H9 (cell line): ENCODE data around the gene MZF1. TPM values are rescaled to one million over a fixed set of nuclear protein-coding genes. Genes with fewer than 3 reads are reported as not detected.

Experiments used
- DNase-seq: peaks from one replicate; pipeline ENCODE4 v3.0.0-alpha.2; 2017
- H2AFZ ChIP-seq: one replicate; pipeline ENCODE4 v1.6.1; 2013; ENCODE audit warnings: mild to moderate bottlenecking, low read length, control low read depth, moderate library complexity
- H2AK5ac ChIP-seq: 2 replicates; pipeline ENCODE4 v1.6.1; 2013; ENCODE audit warnings: low read length, control low read depth, mixed read lengths; ENCODE audit not compliant: insufficient read length
- H2BK120ac ChIP-seq: one replicate; pipeline ENCODE4 v1.6.1; 2013; ENCODE audit warnings: low read depth, mild to moderate bottlenecking, low read length, control low read depth, inconsistent platforms; ENCODE audit not compliant: poor library complexity, severe bottlenecking
- H2BK12ac ChIP-seq: 2 replicates; pipeline ENCODE4 v1.6.1; 2013; ENCODE audit warnings: low read length, control low read depth, mixed read lengths, low read depth; ENCODE audit not compliant: insufficient read length
- H2BK15ac ChIP-seq: 2 replicates; pipeline ENCODE4 v1.6.1; 2013; ENCODE audit warnings: low read depth, low read length, control low read depth
- H2BK20ac ChIP-seq: one replicate; pipeline ENCODE4 v1.6.1; 2013; ENCODE audit warnings: low read depth, mild to moderate bottlenecking, low read length, control low read depth, inconsistent platforms; ENCODE audit not compliant: poor library complexity, severe bottlenecking
- H2BK5ac ChIP-seq: 2 replicates; pipeline ENCODE4 v1.6.1; 2013; ENCODE audit warnings: low read length, control low read depth, mixed read lengths; ENCODE audit not compliant: insufficient read length
- H3K14ac ChIP-seq: 2 replicates; pipeline ENCODE4 v1.6.1; 2013; ENCODE audit warnings: low read length, control low read depth; ENCODE audit not compliant: insufficient read depth
- H3K18ac ChIP-seq: 2 replicates; pipeline ENCODE4 v1.6.1; 2013; ENCODE audit warnings: low read depth, mild to moderate bottlenecking, mixed read lengths, low read length, control low read depth; ENCODE audit not compliant: insufficient read length
- H3K23ac ChIP-seq: 2 replicates; pipeline ENCODE4 v1.6.1; 2013; ENCODE audit warnings: low read length, control low read depth, mixed read lengths, low read depth; ENCODE audit not compliant: insufficient read length
- H3K23me2 ChIP-seq: 2 replicates; pipeline ENCODE4 v1.6.1; 2013; ENCODE audit warnings: low read depth, mild to moderate bottlenecking, mixed read lengths, low read length, control low read depth; ENCODE audit not compliant: insufficient read length, poor library complexity, severe bottlenecking
- H3K27ac ChIP-seq: 2 replicates; pipeline ENCODE4 v1.5.1; 2013; ENCODE audit warnings: low read length, control low read depth, mixed read lengths, low read depth; ENCODE audit not compliant: insufficient read length
- H3K27me3 ChIP-seq: 2 replicates; pipeline ENCODE4 v1.6.1; 2013; ENCODE audit warnings: low read length, control low read depth, inconsistent platforms; ENCODE audit not compliant: insufficient read depth
- H3K4ac ChIP-seq: 2 replicates; pipeline ENCODE4 v1.6.1; 2013; ENCODE audit warnings: low read depth, mild to moderate bottlenecking, control low read depth, inconsistent platforms, low read length, moderate library complexity
- H3K4me1 ChIP-seq: 2 replicates; pipeline ENCODE4 v1.6.1; 2013; ENCODE audit warnings: low read length, control low read depth, inconsistent platforms; ENCODE audit not compliant: insufficient read depth
- H3K4me2 ChIP-seq: 2 replicates; pipeline ENCODE4 v1.6.1; 2013; ENCODE audit warnings: low read length, control low read depth, mixed read lengths; ENCODE audit not compliant: insufficient read length, insufficient read depth
- H3K56ac ChIP-seq: 2 replicates; pipeline ENCODE4 v1.6.1; 2013; ENCODE audit warnings: low read depth, mild to moderate bottlenecking, mixed read lengths, low read length, control low read depth; ENCODE audit not compliant: insufficient read length
- H3K79me1 ChIP-seq: 2 replicates; pipeline ENCODE4 v1.6.1; 2013; ENCODE audit warnings: low read depth, mild to moderate bottlenecking, moderate library complexity, low read length, control low read depth, inconsistent platforms; ENCODE audit not compliant: insufficient read depth, poor library complexity, severe bottlenecking
- H3K79me2 ChIP-seq: 2 replicates; pipeline ENCODE4 v1.6.1; 2013; ENCODE audit warnings: low read length, control low read depth, inconsistent platforms; ENCODE audit not compliant: insufficient read depth
- H3K9ac ChIP-seq: 2 replicates; pipeline ENCODE4 v1.6.1; 2013; ENCODE audit warnings: low read length, control low read depth, mixed read lengths; ENCODE audit not compliant: insufficient read length; ENCODE audit errors: extremely low read depth
- H3K9me3 ChIP-seq: one replicate; pipeline ENCODE4 v1.6.1; 2013; ENCODE audit warnings: low read depth, low read length, inconsistent platforms; ENCODE audit not compliant: control insufficient read depth
- H3T11ph ChIP-seq: one replicate; pipeline ENCODE4 v1.6.1; 2013; ENCODE audit warnings: mild to moderate bottlenecking, low read length, control low read depth, inconsistent platforms
- H4K20me1 ChIP-seq: one replicate; pipeline ENCODE4 v1.6.1; 2013; ENCODE audit not compliant: control insufficient read depth, insufficient read length, insufficient read depth
- H4K5ac ChIP-seq: 2 replicates; pipeline ENCODE4 v1.6.1; 2013; ENCODE audit warnings: low read depth, mild to moderate bottlenecking, mixed read lengths, low read length, control low read depth; ENCODE audit not compliant: insufficient read length
- H4K8ac ChIP-seq: replicated peaks from 2 replicates; pipeline ENCODE4 v1.6.1; 2013; ENCODE audit warnings: low read length, control low read depth, mixed read lengths, low read depth; ENCODE audit not compliant: insufficient read length
- H4K91ac ChIP-seq: 2 replicates; pipeline ENCODE4 v1.6.1; 2013; ENCODE audit warnings: low read depth, mild to moderate bottlenecking, moderate library complexity, mixed read lengths, low read length, control low read depth; ENCODE audit not compliant: insufficient read length
- H3K27ac Mint-ChIP-seq, 3 experiments: 2 replicates in 2 of 3; 3 replicates in 1 of 3; pipeline ENCODE4 v1.8.0; 2020 to 2021; ENCODE audit warnings: mixed read lengths in 3 of 3, mild to moderate bottlenecking in 1 of 3, moderate library complexity in 1 of 3
- H3K27me3 Mint-ChIP-seq: 2 replicates; pipeline ENCODE4 v1.8.0; 2021; ENCODE audit warnings: low read depth, mild to moderate bottlenecking, moderate library complexity, mixed read lengths
- H3K36me3 Mint-ChIP-seq, 3 experiments: 2 replicates in 2 of 3; 3 replicates in 1 of 3; pipeline ENCODE4 v1.8.0; 2020 to 2021; ENCODE audit warnings: low read depth in 3 of 3, mixed read lengths in 3 of 3; ENCODE audit not compliant: insufficient read depth in 1 of 3
- H3K4me1 Mint-ChIP-seq, 2 experiments: 2 replicates each; pipeline ENCODE4 v1.8.0; 2020; ENCODE audit warnings: mixed read lengths in 2 of 2
- H3K4me3 Mint-ChIP-seq, 2 experiments: 2 replicates in 1 of 2; 3 replicates in 1 of 2; pipeline ENCODE4 v1.8.0; 2020 to 2021; ENCODE audit warnings: mild to moderate bottlenecking in 2 of 2, mixed read lengths in 2 of 2, moderate library complexity in 1 of 2
- H3K9me3 Mint-ChIP-seq, 2 experiments: 2 replicates in 1 of 2; 3 replicates in 1 of 2; pipeline ENCODE4 v1.8.0; 2020; ENCODE audit warnings: mild to moderate bottlenecking in 2 of 2, mixed read lengths in 2 of 2, moderate library complexity in 1 of 2
- WGBS: extraction: QIAGEN DNeasy Blood & Tissue Kit; methylation state at CpG from one replicate; pipeline ENCODE4 v1.1.7; 2013; ENCODE audit warnings: missing lambda C conversion rate, low lambda C conversion rate, mixed read lengths; ENCODE audit not compliant: insufficient read length; ENCODE audit errors: extremely low coverage; 5-methylcytosine and 5-hydroxymethylcytosine counted together
- total RNA-seq: library from RNA; stranded (reverse); gene quantifications from 2 replicates; pipeline ENCODE4 v1.2.1, GENCODE V29; 2021
- TF ChIP-seq, protein P1 (sequence below): fragments of 200-600 bp; sonication (generic); conservative IDR thresholded peaks from 3 replicates; pipeline ENCODE4 v1.8.0; 2021; ENCODE audit warnings: antibody characterized with exemption, mild to moderate bottlenecking

The MZF1 gene
- total RNA-seq, 1 experiment from 2014 or later, result 23.6 TPM

DNA sequence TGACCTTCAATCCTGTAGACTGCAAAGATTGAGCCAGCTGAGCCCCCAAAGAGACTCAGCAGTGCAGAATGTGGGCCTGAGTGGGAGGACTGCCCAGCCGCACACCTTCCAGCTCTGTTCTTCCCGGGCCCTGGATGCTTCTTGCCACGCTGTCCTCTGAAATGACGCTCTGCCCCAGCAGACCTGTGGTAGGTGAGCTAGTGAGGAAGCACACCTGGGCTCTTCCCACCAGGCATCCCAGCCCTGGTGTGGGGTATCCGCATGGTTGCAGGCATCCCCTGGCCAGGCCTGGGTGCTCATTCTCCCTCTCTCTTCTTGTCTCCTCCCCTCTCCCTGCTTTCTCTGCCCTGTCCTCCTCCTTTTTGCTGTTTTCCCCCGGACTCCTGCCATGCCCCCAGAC, 9.8 kb upstream of the MZF1 start:
- Mint-ChIP-seq H3K36me3 (peaks cover 13 to 19% (median 14%) of the 10 kb centered on the region in 3 experiments), H3K27ac (no peak overlapping the region), H3K4me1 (peaks cover 6 to 9% of the 10 kb centered on the region in 2 experiments), H3K4me3 (no peak overlapping the region), H3K9me3 (no peaks in the 10 kb centered on the region), H3K27me3 (no peaks in the 10 kb centered on the region)
- Histone ChIP-seq H2AFZ (no peak overlapping the region), H4K8ac (no peak overlapping the region), H4K20me1 (no peaks in the 10 kb centered on the region), H4K5ac (no peak overlapping the region), H2BK5ac (no peak overlapping the region), H3K27me3 (no peaks in the 10 kb centered on the region), H3K4me2 (no peak overlapping the region), H4K91ac (no peak overlapping the region), H2BK20ac (no peak overlapping the region), H3K27ac (no peak overlapping the region), H3K23me2 (no peaks in the 10 kb centered on the region), H3K9ac (no peak overlapping the region), H3K9me3 (no peaks in the 10 kb centered on the region), H2BK120ac (no peak overlapping the region), H3K56ac (no peak overlapping the region), H3K23ac (no peak overlapping the region), H3K79me2 (no peaks in the 10 kb centered on the region), H3K79me1 (no peaks in the 10 kb centered on the region), H3K14ac (no peak overlapping the region), H3K18ac (no peak overlapping the region), H3K4ac (no peak overlapping the region), H3T11ph (no peak overlapping the region), H2BK15ac (no peak overlapping the region), H2BK12ac (no peak overlapping the region), H2AK5ac (no peak overlapping the region), H3K4me1 (no peaks in the 10 kb centered on the region)
- peak; percentile 17 for DNase-seq
- TF ChIP-seq, protein P1, sequence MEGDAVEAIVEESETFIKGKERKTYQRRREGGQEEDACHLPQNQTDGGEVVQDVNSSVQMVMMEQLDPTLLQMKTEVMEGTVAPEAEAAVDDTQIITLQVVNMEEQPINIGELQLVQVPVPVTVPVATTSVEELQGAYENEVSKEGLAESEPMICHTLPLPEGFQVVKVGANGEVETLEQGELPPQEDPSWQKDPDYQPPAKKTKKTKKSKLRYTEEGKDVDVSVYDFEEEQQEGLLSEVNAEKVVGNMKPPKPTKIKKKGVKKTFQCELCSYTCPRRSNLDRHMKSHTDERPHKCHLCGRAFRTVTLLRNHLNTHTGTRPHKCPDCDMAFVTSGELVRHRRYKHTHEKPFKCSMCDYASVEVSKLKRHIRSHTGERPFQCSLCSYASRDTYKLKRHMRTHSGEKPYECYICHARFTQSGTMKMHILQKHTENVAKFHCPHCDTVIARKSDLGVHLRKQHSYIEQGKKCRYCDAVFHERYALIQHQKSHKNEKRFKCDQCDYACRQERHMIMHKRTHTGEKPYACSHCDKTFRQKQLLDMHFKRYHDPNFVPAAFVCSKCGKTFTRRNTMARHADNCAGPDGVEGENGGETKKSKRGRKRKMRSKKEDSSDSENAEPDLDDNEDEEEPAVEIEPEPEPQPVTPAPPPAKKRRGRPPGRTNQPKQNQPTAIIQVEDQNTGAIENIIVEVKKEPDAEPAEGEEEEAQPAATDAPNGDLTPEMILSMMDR, result no peak
- no CpG with 5 or more reads among the region's 6 CpGs for WGBS
